IMR-90 (cell line): ENCODE results near the gene IFRD2. TPM values are rescaled to one million over a fixed set of nuclear protein-coding genes. Genes with fewer than 3 reads are reported as not detected.

ENCODE experiments used
- ATAC-seq: fragments of 200-7000 bp; cut with Tn5 transposase; 2 replicates; pipeline ENCODE4 v1.9.1; 2020; ENCODE audit warnings: low read depth, mild to moderate bottlenecking, moderate library complexity
- BruUV-seq: library from RNA; stranded (reverse); fragments of 400-500 nt; replicated peaks from 2 replicates; lab custom pipeline; 2021; lab: Mats Ljungman, UMichigan
- CTCF ChIA-PET: fragments of 300-600 bp; formaldehyde crosslinking; extraction: SDS; loops from one replicate; lab custom pipeline; 2021; ENCODE audit warnings: antibody characterized with exemption; lab: Yijun Ruan, JAX
- POLR2A ChIA-PET: fragments of 300-600 bp; sonication (Branson Sonifier 250); formaldehyde crosslinking; loops from one replicate; lab custom pipeline; 2022; ENCODE audit warnings: antibody characterized with exemption; ENCODE audit not compliant: unreplicated experiment; lab: Charles Lee
- DNase-seq: peaks from one replicate; pipeline ENCODE4 v3.0.0; 2013
- H2AFZ ChIP-seq: replicated peaks from 2 replicates; pipeline ENCODE3; 2013; ENCODE audit warnings: low read length, mild to moderate bottlenecking; ENCODE audit not compliant: poor library complexity
- H2AK5ac ChIP-seq: 2 replicates; pipeline ENCODE4 v1.6.1; 2013; ENCODE audit warnings: low read depth, low read length, inconsistent platforms
- H2AK9ac ChIP-seq: replicated peaks from 2 replicates; pipeline ENCODE3; 2013; ENCODE audit warnings: mild to moderate bottlenecking, low read depth, low read length, moderate library complexity; ENCODE audit not compliant: poor library complexity
- H2BK120ac ChIP-seq: 2 replicates; pipeline ENCODE4 v1.6.1; 2013; ENCODE audit warnings: low read depth, low read length, inconsistent platforms
- H2BK15ac ChIP-seq: 3 replicates; pipeline ENCODE4 v1.6.1; 2013; ENCODE audit warnings: low read depth, low read length, inconsistent platforms
- H2BK20ac ChIP-seq: 2 replicates; pipeline ENCODE4 v1.6.1; 2013; ENCODE audit warnings: low read depth, mild to moderate bottlenecking, inconsistent platforms, low read length, moderate library complexity
- H2BK5ac ChIP-seq: 2 replicates; pipeline ENCODE4 v1.6.1; 2013; ENCODE audit warnings: mild to moderate bottlenecking, low read depth, low read length, inconsistent platforms; ENCODE audit not compliant: poor library complexity, severe bottlenecking
- H3K14ac ChIP-seq: replicated peaks from 2 replicates; pipeline ENCODE4 v1.6.1; 2013; ENCODE audit warnings: low read depth, low read length, inconsistent platforms
- H3K18ac ChIP-seq: 2 replicates; pipeline ENCODE4 v1.6.1; 2013; ENCODE audit warnings: low read depth, low read length, control low read depth
- H3K23ac ChIP-seq: 2 replicates; pipeline ENCODE4 v1.6.1; 2013; ENCODE audit warnings: low read depth, low read length, inconsistent platforms
- H3K27ac ChIP-seq: 2 replicates; pipeline ENCODE4 v1.5.1; 2013; ENCODE audit warnings: mild to moderate bottlenecking, control low read depth, low read length; ENCODE audit not compliant: insufficient read depth
- H3K27me3 ChIP-seq: 2 replicates; pipeline ENCODE4 v1.6.1; 2013; ENCODE audit warnings: low read length; ENCODE audit not compliant: control insufficient read depth, insufficient read depth
- H3K36me3 ChIP-seq: 2 replicates; pipeline ENCODE4 v1.6.1; 2013; ENCODE audit warnings: low read length, mixed read lengths; ENCODE audit not compliant: control insufficient read depth, insufficient read depth
- H3K4ac ChIP-seq: 2 replicates; pipeline ENCODE4 v1.6.1; 2013; ENCODE audit warnings: low read depth, low read length, inconsistent platforms
- H3K4me1 ChIP-seq: 2 replicates; pipeline ENCODE4 v1.6.1; 2013; ENCODE audit warnings: low read length, mixed read lengths; ENCODE audit not compliant: control insufficient read depth, insufficient read depth
- H3K4me2 ChIP-seq: 2 replicates; pipeline ENCODE4 v1.6.1; 2013; ENCODE audit warnings: low read depth, mild to moderate bottlenecking, control low read depth, low read length, moderate library complexity
- H3K4me3 ChIP-seq: 2 replicates; pipeline ENCODE4 v1.5.1; 2013; ENCODE audit warnings: low read depth, mild to moderate bottlenecking, control low read depth, low read length, moderate library complexity; ENCODE audit not compliant: insufficient read depth
- H3K56ac ChIP-seq: 2 replicates; pipeline ENCODE4 v1.6.1; 2013; ENCODE audit warnings: low read length, inconsistent platforms; ENCODE audit not compliant: insufficient read depth; ENCODE audit errors: extremely low read depth
- H3K79me1 ChIP-seq, 2 experiments: 2 replicates each; pipeline ENCODE4 v1.6.1; 2013; ENCODE audit warnings: low read length in 2 of 2, inconsistent platforms in 1 of 2, low read depth in 1 of 2
- H3K9ac ChIP-seq: 2 replicates; pipeline ENCODE4 v1.6.1; 2013; ENCODE audit warnings: low read depth, low read length, control low read depth
- H3K9me1 ChIP-seq: 2 replicates; pipeline ENCODE4 v1.6.1; 2013; ENCODE audit warnings: low read length, inconsistent platforms; ENCODE audit not compliant: insufficient read depth
- H3K9me3 ChIP-seq: 2 replicates; pipeline ENCODE4 v1.6.1; 2013; ENCODE audit warnings: low read length; ENCODE audit not compliant: control insufficient read depth, insufficient read depth
- H4K20me1 ChIP-seq: 2 replicates; pipeline ENCODE4 v1.6.1; 2013; ENCODE audit warnings: low read length, inconsistent platforms; ENCODE audit not compliant: insufficient read depth
- H4K5ac ChIP-seq: 2 replicates; pipeline ENCODE4 v1.6.1; 2013; ENCODE audit warnings: mild to moderate bottlenecking, low read depth, low read length, control low read depth
- H4K8ac ChIP-seq, 2 experiments: 2 replicates each; pipeline ENCODE4 v1.6.1; 2013; ENCODE audit warnings: low read depth in 2 of 2, low read length in 2 of 2, control low read depth in 1 of 2, inconsistent platforms in 1 of 2
- H4K91ac ChIP-seq: 2 replicates; pipeline ENCODE4 v1.6.1; 2013; ENCODE audit warnings: low read depth, low read length, inconsistent platforms; ENCODE audit not compliant: insufficient read depth
- BHLHE40 ChIP-seq: fragments of 150-350 bp; IDR thresholded peaks from 2 replicates; pipeline ENCODE4 v1.6.1; 2016; ENCODE audit warnings: mild to moderate bottlenecking, low read depth, low read length
- CEBPB ChIP-seq: IDR thresholded peaks from 2 replicates; pipeline ENCODE4 v1.6.1; 2012; ENCODE audit warnings: low read depth, low read length, improper control_type of control experiment
- CHD1 ChIP-seq: IDR thresholded peaks from 2 replicates; pipeline ENCODE4 v1.6.1; 2012; ENCODE audit warnings: low read depth, low read length, improper control_type of control experiment
- ELK1 ChIP-seq: fragments of 150-350 bp; IDR thresholded peaks from 2 replicates; pipeline ENCODE4 v1.6.1; 2016; ENCODE audit warnings: low read depth, mild to moderate bottlenecking, low read length, moderate library complexity, borderline replicate concordance
- FOS ChIP-seq: fragments of 150-350 bp; IDR thresholded peaks from 2 replicates; pipeline ENCODE4 v1.6.1; 2016; ENCODE audit warnings: low read depth, low read length
- MAFK ChIP-seq: IDR thresholded peaks from 2 replicates; pipeline ENCODE4 v1.6.1; 2012; ENCODE audit warnings: low read depth, low read length, improper control_type of control experiment
- MAZ ChIP-seq: IDR thresholded peaks from 2 replicates; pipeline ENCODE4 v1.6.1; 2012; ENCODE audit warnings: low read depth, mild to moderate bottlenecking, low read length, improper control_type of control experiment, moderate library complexity, borderline replicate concordance
- MXI1 ChIP-seq: IDR thresholded peaks from 2 replicates; pipeline ENCODE4 v1.6.1; 2012; ENCODE audit warnings: low read depth, mild to moderate bottlenecking, low read length, moderate library complexity, borderline replicate concordance
- NFE2L2 ChIP-seq: fragments of 150-350 bp; IDR thresholded peaks from 2 replicates; pipeline ENCODE4 v1.6.1; 2016; ENCODE audit warnings: low read depth, mild to moderate bottlenecking, low read length
- POLR2A ChIP-seq: IDR thresholded peaks from 2 replicates; pipeline ENCODE4 v1.6.1; 2012; ENCODE audit warnings: mild to moderate bottlenecking, low read depth, low read length
- RAD21 ChIP-seq: IDR thresholded peaks from 2 replicates; pipeline ENCODE4 v1.6.1; 2012; ENCODE audit warnings: low read length, improper control_type of control experiment
- RCOR1 ChIP-seq: IDR thresholded peaks from 2 replicates; pipeline ENCODE4 v1.6.1; 2012; ENCODE audit warnings: mild to moderate bottlenecking, low read length, improper control_type of control experiment; ENCODE audit not compliant: insufficient replicate concordance
- RFX5 ChIP-seq: IDR thresholded peaks from 2 replicates; pipeline ENCODE4 v1.8.0; 2012; ENCODE audit warnings: low read depth, mild to moderate bottlenecking, low read length, moderate library complexity
- SMC3 ChIP-seq: fragments of 150-350 bp; IDR thresholded peaks from 2 replicates; pipeline ENCODE4 v1.6.1; 2016; ENCODE audit warnings: low read depth, mild to moderate bottlenecking, antibody characterized with exemption, low read length, moderate library complexity
- dilution Hi-C: fragments of 300-500 bp; cut with HindIII; formaldehyde crosslinking; loops from one replicate; pipeline ENCODE4 v1.14.3; 2018; ENCODE audit warnings: low sequenced_read_pairs; ENCODE audit not compliant: unreplicated experiment
- in situ Hi-C: fragments of 300-500 bp; cut with MboI; formaldehyde crosslinking; loops from 3 replicates; pipeline ENCODE4 v1.14.3; 2019; ENCODE audit warnings: low sequenced_read_pairs, inconsistent platforms, mixed read lengths
- intact Hi-C: fragments of 100-400 bp; cut with micrococcal nuclease; formaldehyde crosslinking; loops from 2 replicates; pipeline ENCODE4 v1.10.0; 2022
- polyA plus RNA-seq, 3 experiments: library from polyadenylated mRNA; depleted of rRNA; stranded (reverse); fragments of >200 nt; gene quantifications; 2 replicates each; pipeline ENCODE4 v1.2.3, GENCODE V29; 2012; ENCODE audit warnings: low replicate concordance in 1 of 3
- total RNA-seq: library from RNA; depleted of rRNA; stranded (reverse); fragments of >200 nt; gene quantifications from 2 replicates; pipeline ENCODE4 v1.2.3, GENCODE V29; 2012
- TF ChIP-seq, protein P1 (sequence below): fragments of 150-350 bp; IDR thresholded peaks from 2 replicates; pipeline ENCODE4 v1.6.1; 2017; ENCODE audit warnings: mild to moderate bottlenecking, antibody characterized with exemption, low read length, low read depth

The IFRD2 gene
- total and polyA plus RNA-seq, 2 of the 4 experiments (the other 2 are of a cell fraction), result 52.7 to 79.1 TPM

GRCh38 chr3:50304601-50305000, 12.4 kb upstream of the IFRD2 start:
- no peak overlapping the region for H3K23ac ChIP-seq
- no TSS peak for BruUV-seq
- peak; percentile 74 for DNase-seq
- no peak overlapping the region for H3K14ac ChIP-seq
- no peak overlapping the region for H3K4me3 ChIP-seq
- no peak overlapping the region for H4K5ac ChIP-seq
- peak overlapping the region; percentile 21 for H2AFZ ChIP-seq
- no peak overlapping the region for H3K27ac ChIP-seq
- CTCF ChIA-PET, result interaction anchor here (0.6 kb wide), 1 partner anchor 304 kb away, joined by 3 read pairs; no protein-coding TSS in a partner anchor
- TF ChIP-seq BHLHE40 (no peak), RFX5 (no peak), SMC3 (no peak), MAFK (no peak), ELK1 (no peak), MXI1 (no peak), FOS (no peak), CHD1 (no peak), RCOR1 (no peak), NFE2L2 (no peak), CEBPB (no peak), MAZ (no peak), RAD21 (no peak), POLR2A (no peak)
- TF ChIP-seq, protein P1, sequence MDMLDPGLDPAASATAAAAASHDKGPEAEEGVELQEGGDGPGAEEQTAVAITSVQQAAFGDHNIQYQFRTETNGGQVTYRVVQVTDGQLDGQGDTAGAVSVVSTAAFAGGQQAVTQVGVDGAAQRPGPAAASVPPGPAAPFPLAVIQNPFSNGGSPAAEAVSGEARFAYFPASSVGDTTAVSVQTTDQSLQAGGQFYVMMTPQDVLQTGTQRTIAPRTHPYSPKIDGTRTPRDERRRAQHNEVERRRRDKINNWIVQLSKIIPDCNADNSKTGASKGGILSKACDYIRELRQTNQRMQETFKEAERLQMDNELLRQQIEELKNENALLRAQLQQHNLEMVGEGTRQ, result no peak
- no peaks in the 10 kb centered on the region for H3K27me3 ChIP-seq
- in situ Hi-C loops (no loop called here), intact Hi-C loops (no loop called here), dilution Hi-C loops (no loop called here)
- H3K36me3 ChIP-seq, result no peaks in the 10 kb centered on the region
- no peak overlapping the region for H2AK5ac ChIP-seq
- H2BK20ac ChIP-seq, result no peak overlapping the region
- peaks cover 6% of the 10 kb centered on the region; the same call in 1 of the 2 replicates for H3K9me3 ChIP-seq
- H2AK9ac ChIP-seq, result no peak overlapping the region
- peaks cover 8% of the 10 kb centered on the region for H3K4me1 ChIP-seq
- no peak for ATAC-seq
- H2BK5ac ChIP-seq, result no peak overlapping the region
- no peak overlapping the region for H3K4me2 ChIP-seq
- POLR2A ChIA-PET, result no interaction called here
- no peak overlapping the region for H4K8ac ChIP-seq
- H3K79me1 ChIP-seq, result peaks cover 9 to 18% of the 10 kb centered on the region in 2 experiments; a peak in 3 of 4 replicates
- H3K56ac ChIP-seq, result no peak overlapping the region
- no peaks in the 10 kb centered on the region for H4K20me1 ChIP-seq
- no peak overlapping the region for H3K9ac ChIP-seq
- H3K18ac ChIP-seq, result no peak overlapping the region
- peaks cover 14% of the 10 kb centered on the region for H3K9me1 ChIP-seq
- no peak overlapping the region for H2BK15ac ChIP-seq
- no peak overlapping the region for H4K91ac ChIP-seq
- H3K4ac ChIP-seq, result no peak overlapping the region
- H2BK120ac ChIP-seq, result no peak overlapping the region
